Right lobe of liver (tissue), 6 donors: ENCODE measurements around the gene TRAF4. TPM values are rescaled to one million over a fixed set of nuclear protein-coding genes. Genes with fewer than 3 reads are reported as not detected.

Source experiments
- ATAC-seq, 4 donors: fragments of 200-7000 bp; cut with Tn5 transposase; one replicate each; pipeline ENCODE4 v1.9.1; 2020; ENCODE audit warnings: mild to moderate bottlenecking in 4 of 4, moderate library complexity in 4 of 4
- DNase-seq, 3 donors: peaks; one replicate each; pipeline ENCODE4 v3.0.0-alpha.2; 2020
- H3K27ac ChIP-seq, 3 donors: fragments of 200-600 bp; one replicate each; pipeline ENCODE4 v1.8.0; 2022
- H3K27me3 ChIP-seq, 2 donors: fragments of 200-600 bp; one replicate each; pipeline ENCODE4 v1.8.0; 2022
- H3K36me3 ChIP-seq, 4 donors: fragments of 200-600 bp; sonication (generic) in 1 of 4; one replicate each; pipeline versions ENCODE4 v1.5.1 to v1.8.0; 2017 to 2022; ENCODE audit warnings: control low read depth in 1 of 4
- H3K4me1 ChIP-seq, 4 donors: fragments of 200-600 bp; sonication (generic) in 1 of 4; one replicate each; pipeline versions ENCODE4 v1.5.1 to v1.8.0; 2017 to 2022; ENCODE audit warnings: control low read depth in 1 of 4
- H3K4me3 ChIP-seq, 3 donors: fragments of 200-600 bp; one replicate each; pipeline ENCODE4 v1.8.0; 2022
- H3K9me3 ChIP-seq, 4 donors: fragments of 200-600 bp; sonication (generic) in 1 of 4; one replicate each; pipeline versions ENCODE4 v1.5.1 to v1.8.0; 2017 to 2022; ENCODE audit warnings: control low read depth in 1 of 4
- POLR2A ChIP-seq: fragments of 450-650 bp; IDR thresholded peaks from one replicate; pipeline ENCODE4 v1.6.1; 2017; ENCODE audit warnings: antibody characterized with exemption, mild to moderate bottlenecking
- WGBS: methylation state at CpG from one replicate; pipeline ENCODE4 v1.1.6; 2018; ENCODE audit warnings: low coverage, low lambda C conversion rate; ENCODE audit not compliant: insufficient coverage; ENCODE audit errors: missing lambda C conversion rate; 5-methylcytosine and 5-hydroxymethylcytosine counted together
- intact Hi-C, 2 donors: fragments of 100-400 bp; cut with DNase I; formaldehyde crosslinking; loops; one replicate each; pipeline versions ENCODE4 v1.11.2 to v1.14.1; 2022
- total RNA-seq, 6 experiments: library from RNA; depleted of rRNA in 2 of 6; stranded (reverse); fragments of >200 nt in 2 of 6; fragmentation: NEBNext Ultra II Directional in 3 of 6; extraction: Animal tissue kit (Norgen Biotek cat#: 25700) in 3 of 6; gene quantifications; one replicate each; pipeline versions ENCODE4 v1.1.0 to v1.2.4, GENCODE V29; 2016 to 2023
- TF ChIP-seq, protein P1 (sequence below), 4 donors: fragments of 200-600 bp in 3 of 4; fragments of 450-650 bp in 1 of 4; IDR thresholded peaks; one replicate each; pipeline versions ENCODE4 v1.5.1 to v1.8.0; 2016 to 2022; ENCODE audit warnings: antibody characterized with exemption in 4 of 4, mild to moderate bottlenecking in 2 of 4
- donor health status: DM: no; HTN: yes; CAD: no.
- donor health status: DM: no; HTN: no; CAD: no.
- donor health status: DM: no; HTN: no; CAD: no.
- donor health status: DM: no; HTN: yes; CAD: no.
- donor health status: DM: no; HTN: yes; CAD: no.

TRAF4 gene
- total RNA-seq, 6 experiments from 2014 or later: 26.4 to 55.2 (median 42.3) TPM

GRCh38 chr17:28700830-28701492 lies 42.9 kb upstream of the TRAF4 start:
- TF ChIP-seq POLR2A: no peak
- TF ChIP-seq, protein P1, sequence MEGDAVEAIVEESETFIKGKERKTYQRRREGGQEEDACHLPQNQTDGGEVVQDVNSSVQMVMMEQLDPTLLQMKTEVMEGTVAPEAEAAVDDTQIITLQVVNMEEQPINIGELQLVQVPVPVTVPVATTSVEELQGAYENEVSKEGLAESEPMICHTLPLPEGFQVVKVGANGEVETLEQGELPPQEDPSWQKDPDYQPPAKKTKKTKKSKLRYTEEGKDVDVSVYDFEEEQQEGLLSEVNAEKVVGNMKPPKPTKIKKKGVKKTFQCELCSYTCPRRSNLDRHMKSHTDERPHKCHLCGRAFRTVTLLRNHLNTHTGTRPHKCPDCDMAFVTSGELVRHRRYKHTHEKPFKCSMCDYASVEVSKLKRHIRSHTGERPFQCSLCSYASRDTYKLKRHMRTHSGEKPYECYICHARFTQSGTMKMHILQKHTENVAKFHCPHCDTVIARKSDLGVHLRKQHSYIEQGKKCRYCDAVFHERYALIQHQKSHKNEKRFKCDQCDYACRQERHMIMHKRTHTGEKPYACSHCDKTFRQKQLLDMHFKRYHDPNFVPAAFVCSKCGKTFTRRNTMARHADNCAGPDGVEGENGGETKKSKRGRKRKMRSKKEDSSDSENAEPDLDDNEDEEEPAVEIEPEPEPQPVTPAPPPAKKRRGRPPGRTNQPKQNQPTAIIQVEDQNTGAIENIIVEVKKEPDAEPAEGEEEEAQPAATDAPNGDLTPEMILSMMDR (IDR thresholded peaks at IDR 0.05): no peak
- WGBS: 100% methylated on average over 4 of the region's 10 CpGs
- Histone ChIP-seq H3K4me3 (no peak overlapping the region), H3K36me3 (peaks cover 6 to 76% (median 38%) of the 10 kb centered on the region in 4 donors), H3K9me3 (no peaks in the 10 kb centered on the region), H3K27ac (no peak overlapping the region), H3K4me1 (peaks cover 0 to 26% (median 8%) of the 10 kb centered on the region in 4 donors), H3K27me3 (no peaks in the 10 kb centered on the region)
- DNase-seq (no peak), ATAC-seq (no peak)
- intact Hi-C loops: no loop called here

DNA sequence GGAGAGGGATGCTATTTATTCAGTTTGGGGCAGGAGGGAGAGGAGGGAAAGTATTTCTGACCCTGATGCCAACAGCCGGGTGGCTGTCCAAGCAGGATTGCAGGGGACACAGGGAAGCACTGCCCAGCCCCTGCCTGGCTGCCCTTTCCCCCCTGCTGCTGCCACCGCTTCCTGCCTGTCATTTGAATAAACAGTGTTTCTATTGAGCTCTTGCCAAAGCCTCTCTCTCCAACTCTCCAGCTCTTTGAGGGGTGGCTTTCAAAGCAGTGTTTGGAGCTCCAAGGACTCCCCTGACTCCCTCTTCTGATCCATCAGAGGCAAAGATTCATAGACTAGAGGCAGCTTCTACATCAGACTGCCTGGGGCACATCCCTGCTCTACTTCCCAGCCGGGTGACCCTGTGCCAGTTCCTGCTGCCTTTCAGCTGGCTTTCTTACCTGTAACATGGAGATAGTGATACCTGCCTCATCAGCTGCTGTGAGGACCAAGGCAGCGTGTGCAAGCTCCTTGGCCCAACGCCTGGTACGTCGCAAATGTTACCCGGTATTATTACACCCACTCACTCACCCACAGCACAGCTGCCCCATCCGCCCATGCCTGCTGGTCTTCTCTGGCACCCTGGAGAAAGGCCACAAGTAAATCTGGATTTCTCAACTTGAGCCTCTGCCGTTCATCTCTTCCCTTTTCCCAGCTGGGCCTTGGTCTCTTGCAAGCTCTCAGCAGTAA lies 41.6 kb upstream of the TRAF4 start:
- intact Hi-C loops: no loop called here
- peak in 2 of 4 donors; percentile 40 to 51 for ATAC-seq
- TF ChIP-seq, protein P1 (IDR thresholded peaks at IDR 0.05): no peak
- no peak for TF ChIP-seq POLR2A
- peaks cover 6 to 64% (median 29%) of the 10 kb centered on the region in 4 donors for H3K36me3 ChIP-seq
- 59% methylated on average over 6 of the region's 10 CpGs for WGBS
- no peak overlapping the region for H3K27ac ChIP-seq
- peak in 2 of 3 donors; percentile 45 to 60 for DNase-seq
- no peak overlapping the region for H3K4me3 ChIP-seq
- no peaks in the 10 kb centered on the region for H3K9me3 ChIP-seq
- H3K4me1 ChIP-seq: peaks cover 0 to 26% (median 8%) of the 10 kb centered on the region in 4 donors
- H3K27me3 ChIP-seq: no peaks in the 10 kb centered on the region

GRCh38 chr17:28702752-28703150 lies 41.1 kb upstream of the TRAF4 start:
- no peaks in the 10 kb centered on the region for H3K9me3 ChIP-seq
- peaks cover 6 to 58% (median 25%) of the 10 kb centered on the region in 4 donors for H3K36me3 ChIP-seq
- peaks cover 0 to 21% (median 5%) of the 10 kb centered on the region in 4 donors for H3K4me1 ChIP-seq
- no peaks in the 10 kb centered on the region for H3K27me3 ChIP-seq
- ATAC-seq (no peak), DNase-seq (no peak)
- intact Hi-C loops: no loop called here
- 82% methylated on average over 2 of the region's 3 CpGs for WGBS
- H3K4me3 ChIP-seq: no peak overlapping the region
- H3K27ac ChIP-seq: no peak overlapping the region
- no peak for TF ChIP-seq POLR2A
- TF ChIP-seq, protein P1 (IDR thresholded peaks at IDR 0.05): no peak

- WGBS: 77% methylated on average over 11 of the region's 16 CpGs
- no peak for TF ChIP-seq POLR2A
- TF ChIP-seq, protein P1 (IDR thresholded peaks at IDR 0.05): no peak
- no peak overlapping the region for H3K4me3 ChIP-seq
- no peaks in the 10 kb centered on the region for H3K27me3 ChIP-seq
- ATAC-seq (no peak), DNase-seq (no peak)
- H3K4me1 ChIP-seq: peaks cover 0 to 15% (median under 1%) of the 10 kb centered on the region in 4 donors
- H3K9me3 ChIP-seq: no peaks in the 10 kb centered on the region
- intact Hi-C loops: no loop called here
- H3K27ac ChIP-seq: no peak overlapping the region
- H3K36me3 ChIP-seq: peaks cover 6 to 52% (median 23%) of the 10 kb centered on the region in 4 donors
Measured at GRCh38 chr17:28703552-28704218, 40.1 kb upstream of the TRAF4 start.
